ENCODE data around the gene SLCO2B1. TPM values are rescaled to one million over a fixed set of nuclear protein-coding genes. Genes with fewer than 3 reads are reported as not detected.

Gene SLCO2B1
- total RNA-seq, 1 experiment from 2014 or later, result not detected

DNA sequence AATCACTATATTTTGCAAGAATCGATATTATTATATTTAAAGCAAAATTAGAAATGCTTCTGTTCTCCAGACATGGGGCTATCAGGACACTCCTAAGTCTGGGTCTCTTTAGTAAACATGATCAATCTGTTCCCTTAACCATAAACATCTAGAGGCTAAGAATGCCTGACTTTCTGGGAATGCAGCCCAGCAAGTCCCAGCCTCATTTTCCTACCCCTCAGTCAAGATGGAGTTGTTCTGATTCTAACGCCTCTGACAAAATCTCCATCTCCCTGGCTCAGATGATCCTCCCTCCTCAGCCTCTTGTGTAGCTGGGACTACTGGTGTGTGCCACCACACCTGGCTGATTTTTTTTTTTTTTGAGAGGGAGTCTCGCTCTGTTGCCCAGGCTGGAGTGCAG lies 35.0 kb downstream of the SLCO2B1 start:
- H3K36me3 Mint-ChIP-seq (ENCODE audit: insufficient read depth in 1 of 3, low read depth in 3 of 3), result no peaks in the 10 kb centered on the region
- no peak overlapping the region for H3K9ac ChIP-seq (ENCODE audit: extremely low read depth, insufficient read length, low read length)
- no peaks in the 10 kb centered on the region for H3K4me1 ChIP-seq (ENCODE audit: insufficient read depth, low read length)
- no peaks in the 10 kb centered on the region for H3K23me2 ChIP-seq (ENCODE audit: insufficient read length, low read depth, low read length, poor library complexity, severe bottlenecking)
- H3K4me3 Mint-ChIP-seq, result no peak overlapping the region
- 0 out of 7 replicates have a peak overlapping the region, but pooled peaks of 1 of the 3 experiments have one; percentile 22 for H3K27ac Mint-ChIP-seq
- peaks cover 4% of the 10 kb centered on the region for H3K27me3 Mint-ChIP-seq (ENCODE audit: low read depth)
- no peak overlapping the region for H3K23ac ChIP-seq (ENCODE audit: insufficient read length, low read depth, low read length)
- no peak overlapping the region for H3K56ac ChIP-seq (ENCODE audit: insufficient read length, low read depth, low read length)
- H3K4ac ChIP-seq (ENCODE audit: low read depth, low read length), result no peak overlapping the region
- peaks cover 6 to 8% of the 10 kb centered on the region in 2 experiments for H3K4me1 Mint-ChIP-seq
- H2BK12ac ChIP-seq (ENCODE audit: insufficient read length, low read depth, low read length), result no peak overlapping the region
- H2BK15ac ChIP-seq (ENCODE audit: low read depth, low read length), result no peak overlapping the region
- no peak overlapping the region for H4K8ac ChIP-seq (replicated peaks; ENCODE audit: insufficient read length, low read depth, low read length)
- H3K9me3 Mint-ChIP-seq, result no peaks in the 10 kb centered on the region
- H3K18ac ChIP-seq (ENCODE audit: insufficient read length, low read depth, low read length), result no peak overlapping the region
- H2BK120ac ChIP-seq (ENCODE audit: low read depth, low read length, poor library complexity, severe bottlenecking), result no peak overlapping the region
- no peak overlapping the region for H2BK20ac ChIP-seq (ENCODE audit: low read depth, low read length, poor library complexity, severe bottlenecking)
- H4K91ac ChIP-seq (ENCODE audit: insufficient read length, low read depth, low read length), result no peak overlapping the region
- H3K14ac ChIP-seq (ENCODE audit: insufficient read depth, low read length), result no peak overlapping the region
- H3K4me2 ChIP-seq (ENCODE audit: insufficient read depth, insufficient read length, low read length), result no peak overlapping the region
- TF ChIP-seq, protein P1, sequence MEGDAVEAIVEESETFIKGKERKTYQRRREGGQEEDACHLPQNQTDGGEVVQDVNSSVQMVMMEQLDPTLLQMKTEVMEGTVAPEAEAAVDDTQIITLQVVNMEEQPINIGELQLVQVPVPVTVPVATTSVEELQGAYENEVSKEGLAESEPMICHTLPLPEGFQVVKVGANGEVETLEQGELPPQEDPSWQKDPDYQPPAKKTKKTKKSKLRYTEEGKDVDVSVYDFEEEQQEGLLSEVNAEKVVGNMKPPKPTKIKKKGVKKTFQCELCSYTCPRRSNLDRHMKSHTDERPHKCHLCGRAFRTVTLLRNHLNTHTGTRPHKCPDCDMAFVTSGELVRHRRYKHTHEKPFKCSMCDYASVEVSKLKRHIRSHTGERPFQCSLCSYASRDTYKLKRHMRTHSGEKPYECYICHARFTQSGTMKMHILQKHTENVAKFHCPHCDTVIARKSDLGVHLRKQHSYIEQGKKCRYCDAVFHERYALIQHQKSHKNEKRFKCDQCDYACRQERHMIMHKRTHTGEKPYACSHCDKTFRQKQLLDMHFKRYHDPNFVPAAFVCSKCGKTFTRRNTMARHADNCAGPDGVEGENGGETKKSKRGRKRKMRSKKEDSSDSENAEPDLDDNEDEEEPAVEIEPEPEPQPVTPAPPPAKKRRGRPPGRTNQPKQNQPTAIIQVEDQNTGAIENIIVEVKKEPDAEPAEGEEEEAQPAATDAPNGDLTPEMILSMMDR (conservative IDR thresholded peaks at IDR 0.05), result no peak
- H2AK5ac ChIP-seq (ENCODE audit: insufficient read length, low read length), result no peak overlapping the region
- WGBS (ENCODE audit: extremely low coverage, insufficient read length, low lambda C conversion rate), result no CpG with 5 or more reads among the region's 3 CpGs
- no peak overlapping the region for H4K5ac ChIP-seq (ENCODE audit: insufficient read length, low read depth, low read length)
- H2BK5ac ChIP-seq (ENCODE audit: insufficient read length, low read length), result no peak overlapping the region
- no peak overlapping the region for H2AFZ ChIP-seq (ENCODE audit: low read length)
- no peak for DNase-seq
- H3K27me3 ChIP-seq (ENCODE audit: insufficient read depth, low read length), result no peaks in the 10 kb centered on the region
- H3K79me2 ChIP-seq (ENCODE audit: insufficient read depth, low read length), result no peaks in the 10 kb centered on the region
- H3K27ac ChIP-seq (ENCODE audit: insufficient read length, low read depth, low read length), result no peak overlapping the region
- no peaks in the 10 kb centered on the region for H4K20me1 ChIP-seq (ENCODE audit: control insufficient read depth, insufficient read depth, insufficient read length)
- no peak overlapping the region for H3T11ph ChIP-seq (ENCODE audit: low read length)
- no peaks in the 10 kb centered on the region for H3K9me3 ChIP-seq (ENCODE audit: control insufficient read depth, low read depth, low read length)
- H3K79me1 ChIP-seq (ENCODE audit: insufficient read depth, low read depth, low read length, poor library complexity, severe bottlenecking), result no peaks in the 10 kb centered on the region

Data from H9 (cell line).